ENCODE data around the gene SERTAD3. TPM values are rescaled to one million over a fixed set of nuclear protein-coding genes. Genes with fewer than 3 reads are reported as not detected.

SERTAD3 gene
- total and polyA plus RNA-seq, 2 of the 8 experiments (the other 6 are each of a cell fraction or from before 2014, with no cell fraction given) = 15.1 to 32.1 TPM

- TF ChIP-seq SIN3A (conservative IDR thresholded peaks at IDR 0.05 in 1 of 2, IDR thresholded peaks at IDR 0.05 in 1 of 2; ENCODE audit: low read depth in 1 of 2, low read length in 2 of 2) (peak; percentile 76 to 90; a peak in 2 of 4 replicates), TAF7 (optimal IDR thresholded peaks at IDR 0.05; ENCODE audit: borderline replicate concordance, low read depth, low read length) (no peak), EGR1 (IDR thresholded peaks at IDR 0.05; ENCODE audit: borderline replicate concordance, low read depth, low read length) (no peak), CBX8 (IDR thresholded peaks at IDR 0.05; ENCODE audit: borderline replicate concordance, low read depth, low read length) (no peak), CHD1 (IDR thresholded peaks at IDR 0.05; ENCODE audit: low read depth, low read length) (no peak), E2F6 (IDR thresholded peaks at IDR 0.05) (no peak), CTCF (IDR thresholded peaks at IDR 0.05; ENCODE audit: control extremely low read depth in 1 of 3, insufficient read depth in 1 of 3, low read depth in 1 of 3, low read length in 3 of 3) (no peak), PHF8 (conservative IDR thresholded peaks at IDR 0.05; ENCODE audit: low read depth, low read length) (0 out of 2 replicates have a peak, but pooled peaks have one; percentile 29), JUN (IDR thresholded peaks at IDR 0.05; ENCODE audit: low read depth, low read length) (no peak)
Observed at GRCh38 chr19:40443131-40443999, 770 bp downstream of the SERTAD3 start (continued).
